Vagina (tissue), 2 donors: ENCODE measurements around the gene NACC2. TPM values are rescaled to one million over a fixed set of nuclear protein-coding genes. Genes with fewer than 3 reads are reported as not detected.
A peak's percentile ranks its signal among the peaks of the same experiment; 100 is the strongest.

Experiments used
- DNase-seq, 2 donors: peaks; one replicate each; pipeline ENCODE4 v3.0.0-alpha.2; 2017; ENCODE audit errors: extremely low spot score in 2 of 2
- H3K27ac ChIP-seq: fragments of 200-600 bp; sonication (generic); one replicate; pipeline ENCODE4 v1.5.1; 2019
- H3K27me3 ChIP-seq: fragments of 200-600 bp; sonication (generic); one replicate; pipeline ENCODE4 v1.5.1; 2019
- H3K36me3 ChIP-seq, 2 donors: fragments of 200-600 bp; sonication (generic); one replicate each; pipeline ENCODE4 v1.5.1; 2017 to 2019
- H3K4me1 ChIP-seq: fragments of 200-600 bp; sonication (generic); one replicate; pipeline ENCODE4 v1.5.1; 2019
- H3K4me3 ChIP-seq, 2 donors: fragments of 200-600 bp; sonication (generic); 1 replicate in 1 of 2; 2 replicates in 1 of 2; pipeline ENCODE4 v1.5.1; 2016 to 2019
- H3K9me3 ChIP-seq: fragments of 200-600 bp; sonication (generic); one replicate; pipeline ENCODE4 v1.5.1; 2019
- CTCF ChIP-seq, 3 experiments: fragments of 450-650 bp in 2 of 3; fragments of 200-600 bp in 1 of 3; sonication (generic) in 1 of 3; IDR thresholded peaks; one replicate each; pipeline ENCODE4 v1.5.1; 2017 to 2019; ENCODE audit warnings: antibody characterized with exemption in 3 of 3, mild to moderate bottlenecking in 2 of 3, moderate library complexity in 2 of 3
- POLR2A ChIP-seq, 2 donors: fragments of 450-650 bp; IDR thresholded peaks; one replicate each; pipeline ENCODE4 v1.6.1; 2017; ENCODE audit warnings: antibody characterized with exemption in 2 of 2, mild to moderate bottlenecking in 2 of 2, moderate library complexity in 2 of 2
- POLR2AphosphoS5 ChIP-seq, 2 donors: sonication (generic); formaldehyde crosslinking; IDR thresholded peaks; one replicate each; pipeline ENCODE4 v1.9.0; 2017; ENCODE audit warnings: antibody characterized with exemption in 2 of 2, mild to moderate bottlenecking in 2 of 2, low read depth in 1 of 2; ENCODE audit not compliant: insufficient read depth in 1 of 2
- intact Hi-C: fragments of 100-400 bp; cut with DNase I; formaldehyde crosslinking; loops from one replicate; pipeline ENCODE4 v1.15.1; 2023
- total RNA-seq: library from RNA; depleted of rRNA; stranded (reverse); fragments of >200 nt; gene quantifications from one replicate; pipeline ENCODE4 v1.2.3, GENCODE V29; 2016

The NACC2 gene
- total RNA-seq, 1 donor from 2014 or later = 21.1 TPM

- Histone ChIP-seq H3K27ac (no peak overlapping the region), H3K4me3 (peak overlapping the region in 1 of 2 donors; percentile 19), H3K36me3 (no peaks in the 10 kb centered on the region), H3K27me3 (no peaks in the 10 kb centered on the region), H3K4me1 (peaks cover 35% of the 10 kb centered on the region), H3K9me3 (no peaks in the 10 kb centered on the region)
- TF ChIP-seq POLR2A (IDR thresholded peaks at IDR 0.05) (no peak), CTCF (IDR thresholded peaks at IDR 0.05) (no peak), POLR2AphosphoS5 (IDR thresholded peaks at IDR 0.05; ENCODE audit: insufficient read depth in 1 of 2, low read depth in 1 of 2) (no peak)
- DNase-seq = no peak
- intact Hi-C loops = no loop called here
Measured at GRCh38 chr9:135990468-135991429, 104.3 kb downstream of the NACC2 start.

- H3K36me3 ChIP-seq = no peaks in the 10 kb centered on the region
- H3K9me3 ChIP-seq = no peaks in the 10 kb centered on the region
- TF ChIP-seq CTCF (IDR thresholded peaks at IDR 0.05) = no peak
- TF ChIP-seq POLR2A (IDR thresholded peaks at IDR 0.05) = no peak
- no peak for TF ChIP-seq POLR2AphosphoS5 (IDR thresholded peaks at IDR 0.05; ENCODE audit: insufficient read depth in 1 of 2, low read depth in 1 of 2)
- DNase-seq = no peak
- H3K27me3 ChIP-seq = no peaks in the 10 kb centered on the region
- intact Hi-C loops = no loop called here
- H3K4me3 ChIP-seq = peak overlapping the region in 1 of 2 donors; percentile 19
- peaks cover 35% of the 10 kb centered on the region for H3K4me1 ChIP-seq
- no peak overlapping the region for H3K27ac ChIP-seq
Measured at GRCh38 chr9:135989722-135990467, 105.2 kb downstream of the NACC2 start.

GRCh38 chr9:135989157-135989556 is 105.9 kb downstream of the NACC2 start:
- Histone ChIP-seq H3K27me3 (no peaks in the 10 kb centered on the region), H3K4me3 (no peak overlapping the region), H3K9me3 (no peaks in the 10 kb centered on the region), H3K36me3 (no peaks in the 10 kb centered on the region), H3K4me1 (peaks cover 35% of the 10 kb centered on the region), H3K27ac (no peak overlapping the region)
- intact Hi-C loops = no loop called here
- no peak for TF ChIP-seq POLR2AphosphoS5 (IDR thresholded peaks at IDR 0.05; ENCODE audit: insufficient read depth in 1 of 2, low read depth in 1 of 2)
- TF ChIP-seq CTCF (IDR thresholded peaks at IDR 0.05) = no peak
- TF ChIP-seq POLR2A (IDR thresholded peaks at IDR 0.05) = no peak
- DNase-seq = no peak

- H3K4me1 ChIP-seq = peaks cover 34% of the 10 kb centered on the region
- DNase-seq = no peak
- TF ChIP-seq POLR2A (IDR thresholded peaks at IDR 0.05) (no peak), CTCF (IDR thresholded peaks at IDR 0.05) (no peak), POLR2AphosphoS5 (IDR thresholded peaks at IDR 0.05; ENCODE audit: insufficient read depth in 1 of 2, low read depth in 1 of 2) (no peak)
- no peak overlapping the region for H3K27ac ChIP-seq
- no peak overlapping the region for H3K4me3 ChIP-seq
- no peaks in the 10 kb centered on the region for H3K9me3 ChIP-seq
- intact Hi-C loops = no loop called here
- H3K27me3 ChIP-seq = no peaks in the 10 kb centered on the region
- no peaks in the 10 kb centered on the region for H3K36me3 ChIP-seq
Measured at GRCh38 chr9:135988493-135988892, 106.6 kb downstream of the NACC2 start.
